A673 (cell line): ENCODE measurements around the gene HSPB6. TPM values are rescaled to one million over a fixed set of nuclear protein-coding genes. Genes with fewer than 3 reads are reported as not detected.
A peak's percentile ranks its signal among the peaks of the same experiment; 100 is the strongest.

ENCODE experiments used
- BruUV-seq: library from RNA; stranded (reverse); fragments of 400-500 nt; replicated peaks from 2 replicates; lab custom pipeline; 2021; lab: Mats Ljungman, UMichigan
- CTCF ChIA-PET: fragments of 300-600 bp; sonication (Branson Sonifier 250); formaldehyde crosslinking; loops from one replicate; lab custom pipeline; 2022; ENCODE audit warnings: antibody characterized with exemption; lab: Charles Lee
- POLR2A ChIA-PET: fragments of 300-600 bp; sonication (Branson Sonifier 250); formaldehyde crosslinking; loops from one replicate; lab custom pipeline; 2022; ENCODE audit warnings: antibody characterized with exemption; ENCODE audit not compliant: low non-redundant PET; lab: Charles Lee
- DNase-seq: peaks from one replicate; pipeline ENCODE4 v3.0.0-alpha.2; 2015; ENCODE audit warnings: low spot score
- H3K27ac ChIP-seq: fragments of 200-600 bp; sonication (generic); 2 replicates; pipeline ENCODE4 v1.5.1; 2016; ENCODE audit warnings: mixed run types, low read depth, mild to moderate bottlenecking, mixed read lengths, antibody characterized with exemption, low read length; ENCODE audit not compliant: poor library complexity, severe bottlenecking
- H3K27me3 ChIP-seq: fragments of 200-600 bp; sonication (generic); replicated peaks from 2 replicates; pipeline ENCODE4 v1.6.1; 2017; ENCODE audit warnings: mixed run types, low read depth, mild to moderate bottlenecking, mixed read lengths, antibody characterized with exemption, low read length; ENCODE audit not compliant: insufficient read depth, poor library complexity
- H3K36me3 ChIP-seq: fragments of 200-600 bp; sonication (generic); 2 replicates; pipeline ENCODE4 v1.6.1; 2016; ENCODE audit warnings: mixed run types, mild to moderate bottlenecking, mixed read lengths, antibody characterized with exemption, low read length; ENCODE audit not compliant: insufficient read depth, poor library complexity, severe bottlenecking
- H3K4me1 ChIP-seq: fragments of 200-600 bp; sonication (generic); 2 replicates; pipeline ENCODE4 v1.6.1; 2017; ENCODE audit warnings: mixed run types, mild to moderate bottlenecking, mixed read lengths, antibody characterized with exemption, low read length; ENCODE audit not compliant: insufficient read depth, poor library complexity, severe bottlenecking
- H3K4me3 ChIP-seq: fragments of 200-600 bp; sonication (generic); 2 replicates; pipeline ENCODE4 v1.5.1; 2016; ENCODE audit warnings: low read depth, mixed run types, mild to moderate bottlenecking, mixed read lengths, low read length; ENCODE audit not compliant: poor library complexity, severe bottlenecking
- H3K9me3 ChIP-seq: fragments of 200-600 bp; sonication (generic); 2 replicates; pipeline ENCODE4 v1.6.1; 2016; ENCODE audit warnings: mixed run types, low read depth, mild to moderate bottlenecking, mixed read lengths, antibody characterized with exemption, low read length; ENCODE audit not compliant: poor library complexity, severe bottlenecking
- EZH2 ChIP-seq: fragments of 200-600 bp; sonication (generic); IDR thresholded peaks from 2 replicates; pipeline ENCODE4 v1.6.1; 2017; ENCODE audit warnings: borderline replicate concordance, low read depth, mild to moderate bottlenecking, mixed read lengths, antibody characterized with exemption, low read length; ENCODE audit not compliant: poor library complexity, severe bottlenecking
- intact Hi-C: fragments of 100-400 bp; cut with micrococcal nuclease; formaldehyde crosslinking; loops from one replicate; pipeline ENCODE4 v1.10.0; 2022; ENCODE audit not compliant: unreplicated experiment
- total RNA-seq: library from RNA; stranded (reverse); gene quantifications from 2 replicates; pipeline ENCODE4 v1.2.3, GENCODE V29; 2021
- TF ChIP-seq, protein P1 (sequence below): fragments of 300-800, 200-600 bp; sonication (generic); conservative IDR thresholded peaks from 2 replicates; pipeline ENCODE4 v1.5.1; 2017; ENCODE audit warnings: low read depth, mild to moderate bottlenecking, antibody characterized with exemption, low read length, moderate library complexity, mixed read lengths

HSPB6 gene
- total RNA-seq, 1 experiment from 2014 or later, result not detected

GRCh38 chr19:35744430-35745327, 12.2 kb downstream of the HSPB6 start:
- Histone ChIP-seq H3K9me3 (no peaks in the 10 kb centered on the region), H3K27me3 (no peaks in the 10 kb centered on the region), H3K4me1 (peaks cover 3% of the 10 kb centered on the region), H3K4me3 (peak overlapping the region; percentile 72), H3K36me3 (no peaks in the 10 kb centered on the region), H3K27ac (peak overlapping the region; percentile 99)
- TSS peak; percentile 69 for BruUV-seq
- peak; percentile 98 for DNase-seq
- intact Hi-C loops, result loop anchor here (10.0 kb wide), 1 partner anchor 190 kb away; the partner anchor contains the start of gene LRFN3
- CTCF ChIA-PET, result no interaction called here
- TF ChIP-seq, protein P1, sequence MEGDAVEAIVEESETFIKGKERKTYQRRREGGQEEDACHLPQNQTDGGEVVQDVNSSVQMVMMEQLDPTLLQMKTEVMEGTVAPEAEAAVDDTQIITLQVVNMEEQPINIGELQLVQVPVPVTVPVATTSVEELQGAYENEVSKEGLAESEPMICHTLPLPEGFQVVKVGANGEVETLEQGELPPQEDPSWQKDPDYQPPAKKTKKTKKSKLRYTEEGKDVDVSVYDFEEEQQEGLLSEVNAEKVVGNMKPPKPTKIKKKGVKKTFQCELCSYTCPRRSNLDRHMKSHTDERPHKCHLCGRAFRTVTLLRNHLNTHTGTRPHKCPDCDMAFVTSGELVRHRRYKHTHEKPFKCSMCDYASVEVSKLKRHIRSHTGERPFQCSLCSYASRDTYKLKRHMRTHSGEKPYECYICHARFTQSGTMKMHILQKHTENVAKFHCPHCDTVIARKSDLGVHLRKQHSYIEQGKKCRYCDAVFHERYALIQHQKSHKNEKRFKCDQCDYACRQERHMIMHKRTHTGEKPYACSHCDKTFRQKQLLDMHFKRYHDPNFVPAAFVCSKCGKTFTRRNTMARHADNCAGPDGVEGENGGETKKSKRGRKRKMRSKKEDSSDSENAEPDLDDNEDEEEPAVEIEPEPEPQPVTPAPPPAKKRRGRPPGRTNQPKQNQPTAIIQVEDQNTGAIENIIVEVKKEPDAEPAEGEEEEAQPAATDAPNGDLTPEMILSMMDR, result peak; percentile 53
- TF ChIP-seq EZH2, result no peak
- POLR2A ChIA-PET, result no interaction called here

DNA sequence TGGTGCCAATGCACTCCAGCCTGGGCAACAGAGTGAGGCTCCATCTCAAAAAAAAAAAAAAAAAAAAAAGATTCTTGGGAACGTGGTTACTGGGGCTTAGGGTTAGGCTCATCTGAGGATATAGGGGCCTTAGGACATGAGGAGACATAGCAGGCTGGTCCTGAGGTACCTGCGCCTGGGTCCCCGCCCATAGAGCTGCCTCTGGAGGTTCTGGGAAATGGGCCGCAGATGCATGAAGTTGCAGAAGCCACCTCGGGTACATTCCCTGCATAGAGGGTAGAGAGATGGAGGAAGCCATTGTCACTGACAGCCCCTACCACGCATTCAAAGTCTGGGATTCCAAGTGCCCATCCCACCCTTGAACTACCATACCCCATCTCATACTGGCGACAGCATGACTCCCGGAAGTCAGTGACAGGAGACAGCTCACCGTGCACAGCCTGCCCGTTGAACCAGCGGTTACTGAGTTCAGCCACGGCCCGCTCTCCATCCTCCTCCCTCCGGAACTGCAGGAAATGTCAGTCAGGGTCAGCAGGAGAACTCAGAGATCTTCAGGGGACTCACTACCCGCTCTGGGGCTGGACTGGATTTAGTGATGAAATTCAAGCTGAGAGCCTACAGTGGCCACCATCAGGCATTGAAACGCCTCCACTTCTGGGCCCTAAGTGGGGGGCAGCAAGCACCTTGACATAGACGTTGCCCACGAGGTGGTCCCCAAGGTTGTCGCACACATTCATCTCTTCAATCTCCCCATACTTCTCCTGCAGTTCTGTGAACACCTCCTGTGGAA, 13.0 kb downstream of the HSPB6 start:
- H3K4me1 ChIP-seq, result peaks cover 3% of the 10 kb centered on the region
- intact Hi-C loops, result loop anchor here (10.0 kb wide), 1 partner anchor 191 kb away; the partner anchor contains the start of gene LRFN3
- H3K27me3 ChIP-seq, result no peaks in the 10 kb centered on the region
- H3K9me3 ChIP-seq, result no peaks in the 10 kb centered on the region
- TF ChIP-seq, protein P1, result no peak
- no peak for TF ChIP-seq EZH2
- POLR2A ChIA-PET, result no interaction called here
- no peak overlapping the region for H3K4me3 ChIP-seq
- CTCF ChIA-PET, result no interaction called here
- H3K27ac ChIP-seq, result no peak overlapping the region
- H3K36me3 ChIP-seq, result peaks cover 3% of the 10 kb centered on the region
- BruUV-seq, result no TSS peak
- DNase-seq, result no peak

DNA sequence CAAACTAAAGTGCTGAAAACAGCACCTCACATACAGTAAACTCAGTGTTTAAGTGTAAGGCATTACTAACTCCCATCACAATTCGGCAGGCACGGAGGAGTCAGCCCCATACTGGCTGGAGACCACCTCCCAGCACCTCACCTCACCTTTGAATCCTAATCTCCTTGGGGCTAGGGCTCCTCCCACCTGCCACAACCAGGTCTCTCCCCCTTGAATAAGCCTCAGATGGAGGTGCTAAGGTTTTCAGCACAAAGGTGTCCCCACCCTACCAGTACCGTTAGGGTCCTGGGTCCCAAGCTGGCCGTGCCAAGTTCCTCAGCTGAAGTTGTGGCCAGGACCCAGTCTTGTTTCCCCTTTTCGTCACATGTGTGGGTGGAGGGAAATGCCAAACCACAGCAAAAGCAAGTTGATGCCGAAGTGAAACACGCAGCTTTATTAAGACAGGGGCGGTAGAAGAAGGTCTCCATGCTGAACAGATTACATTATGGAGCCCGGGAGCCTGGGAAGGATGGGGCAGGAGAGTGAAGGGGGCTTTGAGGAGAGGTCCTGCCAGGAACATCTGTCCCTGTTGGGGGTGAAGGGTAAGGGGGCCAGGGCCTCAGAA, 14.6 kb downstream of the HSPB6 start, which contains the start of gene IGFLR1:
Gene IGFLR1 (minus strand): TSS at position 332 of the 604 bp plus-strand sequence. CDS start 1,272 bp downstream, outside the sequence.
- no peak for DNase-seq
- Histone ChIP-seq H3K36me3 (peaks cover 19% of the 10 kb centered on the region), H3K27me3 (no peaks in the 10 kb centered on the region), H3K4me3 (peak within 1 kb of the TSS; percentile 65), H3K27ac (no peak within 1 kb of the TSS), H3K4me1 (peaks cover 3% of the 10 kb centered on the region), H3K9me3 (no peaks in the 10 kb centered on the region)
- TF ChIP-seq, protein P1, result no peak
- TF ChIP-seq EZH2, result no peak
- ChIA-PET POLR2A (no interaction called here), CTCF (no interaction called here)
- intact Hi-C loops, result loop anchor here (10.0 kb wide), 1 partner anchor 193 kb away; the partner anchor contains the start of gene LRFN3
- no TSS peak for BruUV-seq
